GM12878 (cell line): Measurements from ENCODE around the gene SLC5A6. TPM values are rescaled to one million over a fixed set of nuclear protein-coding genes. Genes with fewer than 3 reads are reported as not detected.

Source experiments
- ATAC-seq: fragments of 200-7000 bp; cut with Tn5 transposase; 3 replicates; pipeline ENCODE4 v1.9.1; 2020; ENCODE audit warnings: mild to moderate bottlenecking, moderate library complexity
- BruUV-seq: library from RNA; stranded (reverse); fragments of 400-500 nt; replicated peaks from 2 replicates; lab custom pipeline; 2021; lab: Mats Ljungman, UMichigan
- CTCF ChIA-PET: fragments of 300-600 bp; sonication (Branson Sonifier 250); formaldehyde crosslinking; extraction: SDS; loops from one replicate; lab custom pipeline; 2021; ENCODE audit warnings: inconsistent platforms; lab: Yijun Ruan, JAX
- POLR2A ChIA-PET: fragments of 350-600 bp; formaldehyde crosslinking; extraction: SDS; loops from one replicate; lab custom pipeline; 2021; ENCODE audit warnings: inconsistent platforms; lab: Charles Lee
- RAD21 ChIA-PET: fragments of 300-600 bp; sonication (Branson Sonifier 250); formaldehyde crosslinking; loops from one replicate; lab custom pipeline; 2023; ENCODE audit warnings: antibody characterized with exemption; ENCODE audit not compliant: unreplicated experiment; lab: Charles Lee
- SMC1A ChIA-PET: fragments of 300-600 bp; sonication (Branson Sonifier 250); formaldehyde crosslinking; loops from one replicate; lab custom pipeline; 2023; ENCODE audit not compliant: unreplicated experiment, uncharacterized antibody; lab: Charles Lee
- DNase-seq: peaks from one replicate; pipeline ENCODE4 v3.0.0-alpha.2; 2011; ENCODE audit warnings: low read depth, low spot score
- FAIRE-seq: peaks from 3 replicates; lab custom pipeline; 2011; peaks lifted over from hg19 to GRCh38; lab: Jason Lieb, UNC
- H2AFZ ChIP-seq: 2 replicates; pipeline ENCODE4 v1.6.0; 2011; ENCODE audit warnings: low read depth, low read length, control low read depth; ENCODE audit not compliant: control insufficient read depth
- H3K27ac ChIP-seq: 2 replicates; pipeline ENCODE4 v1.5.1; 2011; ENCODE audit warnings: control low read depth; ENCODE audit not compliant: control insufficient read depth, insufficient read depth
- H3K27me3 ChIP-seq, 2 experiments: replicated peaks in 1 of 2; 2 replicates each; pipeline versions ENCODE4 v1.6.0 to v1.6.1; 2011; ENCODE audit warnings: low read length in 1 of 2; ENCODE audit not compliant: control insufficient read depth in 2 of 2, insufficient read depth in 2 of 2
- H3K36me3 ChIP-seq, 2 experiments: 2 replicates each; pipeline ENCODE4 v1.5.1; 2011; ENCODE audit warnings: low read length in 1 of 2; ENCODE audit not compliant: control insufficient read depth in 2 of 2, insufficient read depth in 2 of 2
- H3K4me1 ChIP-seq: 2 replicates; pipeline ENCODE4 v1.6.1; 2011; ENCODE audit warnings: mild to moderate bottlenecking, low read length, moderate library complexity, mixed read lengths; ENCODE audit not compliant: control insufficient read depth, insufficient read depth
- H3K4me2 ChIP-seq: 2 replicates; pipeline ENCODE4 v1.6.0; 2011; ENCODE audit warnings: control low read depth; ENCODE audit not compliant: control insufficient read depth, insufficient read depth
- H3K4me3 ChIP-seq: fragments of 200-600 bp; sonication (generic); 2 replicates; pipeline ENCODE4 v1.5.1; 2016
- H3K79me2 ChIP-seq: 2 replicates; pipeline ENCODE4 v1.6.0; 2011; ENCODE audit warnings: low read length; ENCODE audit not compliant: control insufficient read depth, insufficient read depth
- H3K9ac ChIP-seq: 2 replicates; pipeline ENCODE4 v1.8.0; 2011; ENCODE audit warnings: low read length, control low read depth, mixed read lengths; ENCODE audit not compliant: control insufficient read depth, insufficient read depth
- H3K9me3 ChIP-seq: replicated peaks from 3 replicates; pipeline ENCODE4 v1.5.1; 2011; ENCODE audit warnings: mild to moderate bottlenecking, low read length; ENCODE audit not compliant: control insufficient read depth, insufficient read depth
- H4K20me1 ChIP-seq: 2 replicates; pipeline ENCODE4 v1.6.0; 2011; ENCODE audit not compliant: control insufficient read depth, insufficient read depth
- CEBPB ChIP-seq, 2 experiments: fragments of 150-350 bp in 1 of 2; IDR thresholded peaks; 2 replicates each; pipeline ENCODE4 v1.6.1; 2012 to 2014; ENCODE audit warnings: low read depth in 2 of 2, low read length in 2 of 2, borderline replicate concordance in 1 of 2, inconsistent platforms in 1 of 2
- ELK1 ChIP-seq: IDR thresholded peaks from 2 replicates; pipeline ENCODE4 v1.6.1; 2012; ENCODE audit warnings: low read depth, low read length, improper control_type of control experiment
- EP300 ChIP-seq, 2 experiments: fragments of 150-350 bp in 1 of 2; IDR thresholded peaks; 2 replicates each; pipeline ENCODE4 v1.6.1; 2011 to 2012; ENCODE audit warnings: low read depth in 2 of 2, low read length in 2 of 2, borderline replicate concordance in 1 of 2, improper control_type of control experiment in 1 of 2, inconsistent platforms in 1 of 2; ENCODE audit not compliant: control insufficient read depth in 1 of 2
- HCFC1 ChIP-seq: fragments of 150-350 bp; IDR thresholded peaks from 2 replicates; pipeline ENCODE4 v1.6.1; 2014; ENCODE audit warnings: low read length
- MTA2 ChIP-seq: fragments of 450-650 bp; IDR thresholded peaks from 2 replicates; pipeline ENCODE4 v1.6.1; 2016; ENCODE audit warnings: low read depth, mild to moderate bottlenecking, moderate library complexity
- NFYA ChIP-seq: IDR thresholded peaks from 2 replicates; pipeline ENCODE4 v1.6.1; 2011; ENCODE audit warnings: low read depth, mild to moderate bottlenecking, low read length, improper control_type of control experiment, borderline replicate concordance
- NR2F1 ChIP-seq: fragments of 450-650 bp; conservative IDR thresholded peaks from 2 replicates; pipeline ENCODE4 v1.6.1; 2017; ENCODE audit warnings: mild to moderate bottlenecking
- SMC3 ChIP-seq: IDR thresholded peaks from 2 replicates; pipeline ENCODE4 v1.6.1; 2011; ENCODE audit warnings: low read length, improper control_type of control experiment, borderline replicate concordance
- SP1 ChIP-seq: IDR thresholded peaks from one replicate; pipeline ENCODE4 v1.6.1; 2011; ENCODE audit warnings: low read depth, low read length
- TBL1XR1 ChIP-seq: IDR thresholded peaks from 2 replicates; pipeline ENCODE4 v1.6.1; 2012; ENCODE audit warnings: low read depth, low read length, improper control_type of control experiment
- TCF12 ChIP-seq: IDR thresholded peaks from 2 replicates; pipeline ENCODE4 v1.6.1; 2011; ENCODE audit warnings: low read depth, mild to moderate bottlenecking, low read length
- ZBED1 ChIP-seq: IDR thresholded peaks from 2 replicates; pipeline ENCODE4 v1.6.1; 2016; ENCODE audit warnings: borderline replicate concordance
- ZNF207 ChIP-seq: fragments of 450-650 bp; IDR thresholded peaks from 2 replicates; pipeline ENCODE4 v1.6.1; 2014; ENCODE audit warnings: antibody characterized with exemption, mild to moderate bottlenecking, borderline replicate concordance
- ZSCAN29 ChIP-seq: fragments of 450-650 bp; IDR thresholded peaks from 2 replicates; pipeline ENCODE4 v1.6.1; 2017; ENCODE audit warnings: mild to moderate bottlenecking, moderate library complexity
- WGBS: methylation state at CpG from one replicate; pipeline ENCODE4 v1.1.6; 2016; ENCODE audit warnings: low lambda C conversion rate; ENCODE audit not compliant: insufficient replicate concordance, insufficient coverage; ENCODE audit errors: missing lambda C conversion rate; 5-methylcytosine and 5-hydroxymethylcytosine counted together
- in situ Hi-C: fragments of 300-500 bp; cut with MboI; formaldehyde crosslinking; loops from 9 replicates; pipeline ENCODE4 v1.14.3; 2018; ENCODE audit warnings: mixed read lengths
- intact Hi-C: fragments of 100-400 bp; cut with micrococcal nuclease; formaldehyde crosslinking; loops from one replicate; pipeline ENCODE4 v1.14.2; 2022; ENCODE audit not compliant: unreplicated experiment
- polyA plus RNA-seq, 11 experiments: library from polyadenylated mRNA; depleted of rRNA in 4 of 11; unstranded in 6 of 11; stranded (reverse) in 5 of 11; fragments of >200 nt; fragmentation: Nextera tagmentation in 4 of 11; fragmentation: Illumina TruSeq in 1 of 11; extraction: Ambion mirVana in 4 of 11; extraction: Trizol in 1 of 11; gene quantifications; 1 replicate in 1 of 11; 2 replicates in 10 of 11; pipeline versions ENCODE4 v1.2.1 to v1.2.3, GENCODE V29; 2011 to 2016; ENCODE audit warnings: inconsistent platforms in 2 of 11, missing spikeins in 2 of 11, low read depth in 1 of 11
- total RNA-seq, 4 experiments: library from RNA; depleted of rRNA in 3 of 4; stranded (reverse); fragments of >200 nt in 3 of 4; fragmentation: Illumina TruSeq in 1 of 4; extraction: Trizol in 1 of 4; gene quantifications; 2 replicates each; pipeline versions ENCODE4 v1.2.1 to v1.2.3, GENCODE V29; 2013 to 2021
- TF ChIP-seq, protein P1 (sequence below): IDR thresholded peaks from 2 replicates; pipeline ENCODE4 v1.6.1; 2012; ENCODE audit warnings: mild to moderate bottlenecking, low read depth, low read length

SLC5A6 gene
- total and polyA plus RNA-seq, 10 of the 15 experiments (the other 5 are each of a cell fraction or from before 2014, with no cell fraction given), result 13.1 to 101 (median 55.3) TPM

DNA sequence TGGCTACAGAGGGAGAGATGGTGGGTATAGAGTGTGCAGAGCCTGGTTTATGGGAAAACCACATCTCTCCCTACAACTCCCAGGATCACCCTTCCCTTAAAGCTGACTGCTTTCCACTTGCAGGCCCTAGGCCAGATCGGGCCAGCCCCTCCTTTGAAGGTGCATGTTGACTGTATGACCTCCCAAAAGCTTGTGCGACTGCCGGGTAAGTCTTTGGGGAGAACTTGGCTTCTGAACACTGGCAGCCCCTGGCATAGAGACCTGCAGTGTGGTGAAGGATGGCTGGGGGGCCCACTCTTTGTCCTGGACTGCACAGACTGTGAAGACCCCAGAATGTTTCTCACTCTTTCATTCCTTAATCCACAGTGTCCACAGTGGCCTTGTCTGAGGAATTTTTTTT lies 24.6 kb upstream of the SLC5A6 start:
- Histone ChIP-seq H3K27me3 (no peaks in the 10 kb centered on the region), H3K4me3 (no peak overlapping the region), H3K4me1 (no peaks in the 10 kb centered on the region), H4K20me1 (no peaks in the 10 kb centered on the region), H3K27ac (no peak overlapping the region), H3K79me2 (no peaks in the 10 kb centered on the region), H3K4me2 (no peak overlapping the region), H2AFZ (no peak overlapping the region), H3K9ac (no peak overlapping the region), H3K36me3 (peaks cover 51 to 69% of the 10 kb centered on the region in 2 experiments), H3K9me3 (no peaks in the 10 kb centered on the region)
- POLR2A ChIA-PET, result no interaction called here
- ATAC-seq (no peak), DNase-seq (no peak), FAIRE-seq (no peak)
- no TSS peak for BruUV-seq
- RAD21 ChIA-PET, result no interaction called here
- in situ Hi-C loops, result no loop called here
- intact Hi-C loops, result no loop called here
- CTCF ChIA-PET, result interaction anchor here (0.8 to 1.1 kb wide), 2 partner anchors 13 to 66 kb away, joined by 3 read pairs; no protein-coding TSS in a partner anchor
- TF ChIP-seq SP1 (no peak), TBL1XR1 (no peak)
- SMC1A ChIA-PET, result no interaction called here
- WGBS, result 89% methylated on average over 3 of the region's 3 CpGs

GRCh38 chr2:27236136-27236535 lies 24.1 kb upstream of the SLC5A6 start:
- H3K4me3 ChIP-seq, result no peak overlapping the region
- ATAC-seq (no peak), DNase-seq (no peak), FAIRE-seq (no peak)
- ChIA-PET POLR2A (no interaction called here), RAD21 (no interaction called here), SMC1A (no interaction called here), CTCF (interaction anchor here (1.1 kb wide), 1 partner anchor 67 kb away, joined by 3 read pairs; no protein-coding TSS in a partner anchor)
- no peak overlapping the region for H3K9ac ChIP-seq
- no TSS peak for BruUV-seq
- intact Hi-C loops (no loop called here), in situ Hi-C loops (no loop called here)
- WGBS, result 96% methylated on average over 12 of the region's 12 CpGs
- no peaks in the 10 kb centered on the region for H3K27me3 ChIP-seq
- no peak overlapping the region for H3K4me2 ChIP-seq
- no peaks in the 10 kb centered on the region for H3K9me3 ChIP-seq
- no peak overlapping the region for H3K27ac ChIP-seq
- H4K20me1 ChIP-seq, result no peaks in the 10 kb centered on the region
- no peaks in the 10 kb centered on the region for H3K4me1 ChIP-seq
- H3K36me3 ChIP-seq, result peaks cover 49 to 68% of the 10 kb centered on the region in 2 experiments
- no peak overlapping the region for H2AFZ ChIP-seq
- H3K79me2 ChIP-seq, result no peaks in the 10 kb centered on the region
- TF ChIP-seq HCFC1 (no peak), CEBPB (IDR thresholded peaks at IDR 0.05; ENCODE audit: borderline replicate concordance in 1 of 2, low read depth in 2 of 2, low read length in 2 of 2) (no peak), ELK1 (no peak), NR2F1 (no peak), EP300 (IDR thresholded peaks at IDR 0.05; ENCODE audit: borderline replicate concordance in 1 of 2, control insufficient read depth in 1 of 2, low read depth in 2 of 2, low read length in 2 of 2) (no peak), MTA2 (no peak), ZNF207 (no peak), ZBED1 (no peak), SMC3 (no peak), ZSCAN29 (no peak), TCF12 (no peak), NFYA (no peak)
- TF ChIP-seq, protein P1, sequence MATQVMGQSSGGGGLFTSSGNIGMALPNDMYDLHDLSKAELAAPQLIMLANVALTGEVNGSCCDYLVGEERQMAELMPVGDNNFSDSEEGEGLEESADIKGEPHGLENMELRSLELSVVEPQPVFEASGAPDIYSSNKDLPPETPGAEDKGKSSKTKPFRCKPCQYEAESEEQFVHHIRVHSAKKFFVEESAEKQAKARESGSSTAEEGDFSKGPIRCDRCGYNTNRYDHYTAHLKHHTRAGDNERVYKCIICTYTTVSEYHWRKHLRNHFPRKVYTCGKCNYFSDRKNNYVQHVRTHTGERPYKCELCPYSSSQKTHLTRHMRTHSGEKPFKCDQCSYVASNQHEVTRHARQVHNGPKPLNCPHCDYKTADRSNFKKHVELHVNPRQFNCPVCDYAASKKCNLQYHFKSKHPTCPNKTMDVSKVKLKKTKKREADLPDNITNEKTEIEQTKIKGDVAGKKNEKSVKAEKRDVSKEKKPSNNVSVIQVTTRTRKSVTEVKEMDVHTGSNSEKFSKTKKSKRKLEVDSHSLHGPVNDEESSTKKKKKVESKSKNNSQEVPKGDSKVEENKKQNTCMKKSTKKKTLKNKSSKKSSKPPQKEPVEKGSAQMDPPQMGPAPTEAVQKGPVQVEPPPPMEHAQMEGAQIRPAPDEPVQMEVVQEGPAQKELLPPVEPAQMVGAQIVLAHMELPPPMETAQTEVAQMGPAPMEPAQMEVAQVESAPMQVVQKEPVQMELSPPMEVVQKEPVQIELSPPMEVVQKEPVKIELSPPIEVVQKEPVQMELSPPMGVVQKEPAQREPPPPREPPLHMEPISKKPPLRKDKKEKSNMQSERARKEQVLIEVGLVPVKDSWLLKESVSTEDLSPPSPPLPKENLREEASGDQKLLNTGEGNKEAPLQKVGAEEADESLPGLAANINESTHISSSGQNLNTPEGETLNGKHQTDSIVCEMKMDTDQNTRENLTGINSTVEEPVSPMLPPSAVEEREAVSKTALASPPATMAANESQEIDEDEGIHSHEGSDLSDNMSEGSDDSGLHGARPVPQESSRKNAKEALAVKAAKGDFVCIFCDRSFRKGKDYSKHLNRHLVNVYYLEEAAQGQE, result no peak
